NCI-H345 (cell line): ENCODE measurements around the gene MAPK8IP2.
A peak's percentile ranks its signal among the peaks of the same experiment; 100 is the strongest.
"Not testable (repeated sequence)": the region's sequence is repeated elsewhere in the genome, so short reads cannot be mapped to it uniquely, and the experiment has no call there.

ENCODE experiments used
- DNase-seq: peaks from one replicate; lab custom pipeline; 2025; lab: John Stamatoyannopoulos, UW

The MAPK8IP2 gene

DNA sequence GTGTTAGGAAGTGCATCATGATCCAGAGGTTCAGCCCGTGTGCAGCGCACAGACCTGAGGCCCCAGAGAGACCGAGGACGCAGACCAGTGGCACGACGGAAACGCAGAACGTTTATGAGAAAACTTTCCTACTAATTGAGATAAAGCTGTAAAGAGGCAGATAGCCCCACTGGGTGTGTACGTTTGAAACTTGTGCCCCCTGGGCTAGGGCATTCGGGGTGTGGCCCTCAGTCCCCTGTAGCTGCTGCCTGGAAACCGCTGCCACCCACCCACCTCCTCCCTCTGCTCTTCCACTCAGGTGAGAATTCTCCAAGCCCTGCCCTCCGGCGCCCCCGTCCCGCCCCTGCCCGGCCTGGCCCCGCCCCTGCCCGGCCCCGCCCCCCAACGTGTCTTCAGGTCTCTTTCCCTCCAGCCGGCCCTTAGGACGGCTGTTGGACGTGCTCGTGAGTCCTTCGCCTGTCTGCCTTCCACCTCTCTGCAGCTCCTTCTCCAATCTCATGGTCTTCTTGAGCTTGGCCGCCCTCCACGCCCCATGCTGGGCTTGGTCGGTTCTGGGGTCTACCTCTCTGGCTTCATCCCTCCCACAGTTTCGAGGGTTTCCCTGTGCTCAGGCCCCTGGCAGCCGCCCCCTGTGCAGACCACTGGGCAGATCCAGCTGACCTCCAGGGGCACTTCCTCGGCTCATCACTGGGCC is 12.1 kb downstream of the MAPK8IP2 start:
- no peak for DNase-seq

DNA sequence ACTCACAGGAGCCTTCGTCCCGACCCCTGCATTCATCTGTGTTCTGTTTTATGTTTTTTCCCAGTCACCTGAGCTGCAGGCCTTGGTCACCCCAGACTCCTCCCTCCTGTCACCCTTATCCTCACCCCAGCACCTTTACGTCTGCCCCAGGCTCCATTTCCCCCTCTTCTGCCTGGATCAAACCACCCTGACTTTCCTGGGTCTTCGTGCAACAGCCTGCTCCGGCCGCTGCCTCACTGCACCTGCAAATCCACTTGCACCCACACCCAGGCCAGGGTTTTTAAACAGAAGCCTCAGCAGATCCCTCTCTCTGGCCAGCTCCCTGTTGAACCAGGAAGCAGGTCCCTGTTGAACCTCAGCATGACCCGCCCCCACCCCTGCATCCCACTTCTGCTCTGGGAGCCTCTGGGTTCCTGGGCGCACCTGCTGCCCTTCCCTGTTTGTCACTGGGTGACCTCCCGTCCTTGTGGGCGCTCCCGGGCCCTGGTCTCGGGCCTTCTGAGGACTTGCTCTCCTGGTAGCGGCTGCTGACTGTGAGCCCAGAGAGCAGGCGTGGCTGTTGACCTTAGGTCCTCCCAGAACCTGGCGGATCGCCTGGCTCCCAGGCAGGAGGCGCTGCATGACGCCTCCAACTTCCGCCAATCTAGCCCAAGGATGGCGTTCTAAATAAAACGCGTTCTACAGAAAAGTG is 12.8 kb downstream of the MAPK8IP2 start:
- DNase-seq, result no peak

DNA sequence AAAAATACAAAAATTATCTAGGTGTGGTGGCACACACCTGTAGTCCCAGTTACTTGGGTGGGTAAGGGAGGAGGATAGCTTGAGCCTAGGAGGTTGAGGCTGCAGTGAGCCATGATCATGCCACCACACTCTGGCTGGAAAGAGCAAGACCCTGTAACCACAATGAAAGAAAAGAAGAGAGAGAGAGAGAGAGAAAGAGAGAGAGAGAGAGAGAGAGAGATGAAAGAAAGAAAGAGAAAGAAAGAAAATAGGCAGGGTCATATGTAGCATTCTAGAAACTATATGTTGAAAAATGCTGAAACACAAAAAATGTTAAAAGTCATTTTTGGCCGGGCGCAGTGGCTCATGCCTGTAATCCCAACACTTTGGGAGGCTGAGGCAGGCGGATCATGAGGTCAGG is 13.7 kb downstream of the MAPK8IP2 start:
- not testable (repeated sequence) for DNase-seq

DNA sequence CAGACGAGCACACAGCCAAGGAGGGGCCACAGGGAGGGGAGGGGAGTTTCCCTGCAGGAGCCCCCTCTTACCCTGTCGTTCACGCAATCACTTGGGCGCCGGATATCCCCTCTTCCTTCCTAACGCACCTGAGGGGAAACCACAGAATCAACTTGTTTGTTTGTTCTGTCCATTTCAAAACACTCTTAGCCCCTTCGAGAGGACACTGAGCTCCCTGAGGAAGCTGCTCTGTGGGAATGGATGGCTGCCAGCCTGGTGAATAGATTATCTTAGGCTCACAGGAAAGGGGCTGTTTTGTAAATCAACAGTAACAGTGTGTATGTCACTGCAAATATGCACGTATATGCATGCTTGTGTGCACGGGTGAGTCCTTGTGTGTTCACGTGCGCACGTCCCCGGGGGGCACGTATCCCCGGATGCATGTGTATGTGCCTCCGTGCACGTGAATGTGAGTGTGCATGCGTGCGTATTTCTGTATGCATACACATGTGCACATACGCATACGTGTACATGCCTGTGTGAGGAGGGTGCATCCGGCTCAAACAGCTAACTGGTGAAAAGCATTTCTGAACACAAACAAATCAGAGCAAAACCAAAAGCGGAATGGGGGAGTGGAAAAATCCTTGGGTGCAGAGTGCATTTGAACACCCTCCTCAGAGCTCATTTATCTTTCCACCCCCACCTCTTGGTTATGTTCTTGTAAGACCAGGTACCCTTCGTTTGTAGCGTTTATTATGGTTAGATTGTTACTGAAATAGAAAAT is 20.2 kb downstream of the MAPK8IP2 start:
- peak; percentile 73 for DNase-seq

DNA sequence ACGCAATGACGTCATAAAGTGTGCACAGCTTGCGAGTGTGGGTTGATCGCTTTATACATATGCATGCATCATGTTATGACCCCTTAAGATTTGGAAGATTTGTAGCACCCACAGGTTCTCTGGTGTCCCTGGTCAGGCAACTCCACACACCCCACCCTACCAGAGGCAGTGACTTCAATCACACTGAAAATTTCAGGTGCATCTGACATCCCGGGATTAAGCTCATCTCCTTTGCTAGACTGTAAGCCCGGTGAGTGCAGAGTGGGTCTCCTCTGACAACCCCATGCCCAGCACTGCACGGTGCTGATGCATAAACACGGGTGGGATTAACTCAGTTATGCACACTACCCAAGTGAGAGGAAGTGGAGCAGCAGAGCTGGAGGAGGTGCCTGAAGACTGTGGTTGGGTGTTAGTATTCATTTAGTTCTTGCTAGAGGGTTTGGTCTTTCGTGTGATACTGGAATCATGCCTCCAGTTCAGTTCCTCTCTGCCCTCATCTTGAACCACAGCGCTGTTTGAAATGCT is 20.8 kb downstream of the MAPK8IP2 start:
- DNase-seq, result no peak

DNA sequence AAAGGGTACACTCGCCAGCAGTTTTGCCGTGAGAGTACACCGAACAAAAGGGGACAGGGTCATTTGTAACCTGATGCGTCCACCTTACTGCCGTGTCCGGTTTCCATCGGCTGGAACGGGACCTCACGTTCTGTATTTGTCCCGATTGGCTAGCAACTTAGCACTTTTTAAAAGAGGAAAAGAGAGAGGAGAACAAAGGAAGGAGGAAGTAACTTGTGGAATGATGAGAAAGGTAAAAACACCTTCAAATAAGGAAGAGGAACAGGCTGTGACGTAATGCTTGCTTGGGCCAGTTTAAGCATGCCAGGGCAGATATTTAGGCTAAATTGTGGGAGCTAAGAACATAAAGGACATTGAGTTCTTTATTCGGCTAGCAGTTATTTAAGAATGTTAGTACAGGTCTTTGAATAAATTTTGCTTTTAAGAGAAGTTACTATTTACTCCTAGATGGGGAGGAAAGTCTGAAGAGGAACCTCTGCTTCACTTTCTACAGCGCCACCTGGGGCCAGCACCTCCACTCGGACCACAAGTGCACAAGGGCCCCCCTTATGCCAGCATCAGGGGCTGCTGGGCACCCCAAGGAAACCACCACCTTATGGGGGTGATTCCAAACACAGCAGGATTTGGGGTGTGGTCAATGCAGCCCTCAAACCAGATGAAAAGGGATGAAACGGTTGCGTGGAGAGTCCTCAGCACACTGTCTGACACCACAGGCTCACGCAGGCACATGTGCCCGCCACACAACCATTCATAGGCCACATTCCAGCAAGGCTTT is 21.5 kb downstream of the MAPK8IP2 start:
- DNase-seq, result peak; percentile 44

DNA sequence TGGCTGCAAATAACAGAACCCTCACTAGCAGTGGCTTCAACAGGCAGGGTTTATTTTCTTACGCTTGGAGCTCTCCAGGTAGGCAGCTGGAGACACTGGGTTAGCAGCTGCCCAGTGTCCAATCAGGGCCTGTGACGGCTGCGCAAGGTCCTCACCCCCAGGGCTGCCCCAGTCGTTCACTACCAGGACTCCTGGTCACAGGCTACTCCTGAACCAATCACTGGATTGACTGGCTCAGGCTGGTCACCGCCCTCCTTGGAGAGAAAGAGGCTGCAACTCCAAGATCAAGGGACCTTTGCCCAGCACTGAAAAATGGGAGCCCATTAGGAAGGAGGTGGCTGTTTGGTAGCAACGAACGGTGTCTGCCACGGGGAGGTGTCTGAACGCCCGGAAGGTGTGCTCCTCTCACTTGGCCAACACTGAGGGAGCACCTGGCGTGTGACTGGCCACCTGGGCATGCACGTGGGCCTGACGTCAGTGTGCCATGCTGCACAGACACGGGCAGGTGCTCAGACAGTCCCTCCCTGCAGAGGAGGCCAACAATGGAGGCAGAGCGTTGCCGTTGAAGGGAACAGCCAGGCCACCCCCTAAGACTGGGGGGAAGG is 22.2 kb downstream of the MAPK8IP2 start:
- peak; percentile 91 for DNase-seq

DNA sequence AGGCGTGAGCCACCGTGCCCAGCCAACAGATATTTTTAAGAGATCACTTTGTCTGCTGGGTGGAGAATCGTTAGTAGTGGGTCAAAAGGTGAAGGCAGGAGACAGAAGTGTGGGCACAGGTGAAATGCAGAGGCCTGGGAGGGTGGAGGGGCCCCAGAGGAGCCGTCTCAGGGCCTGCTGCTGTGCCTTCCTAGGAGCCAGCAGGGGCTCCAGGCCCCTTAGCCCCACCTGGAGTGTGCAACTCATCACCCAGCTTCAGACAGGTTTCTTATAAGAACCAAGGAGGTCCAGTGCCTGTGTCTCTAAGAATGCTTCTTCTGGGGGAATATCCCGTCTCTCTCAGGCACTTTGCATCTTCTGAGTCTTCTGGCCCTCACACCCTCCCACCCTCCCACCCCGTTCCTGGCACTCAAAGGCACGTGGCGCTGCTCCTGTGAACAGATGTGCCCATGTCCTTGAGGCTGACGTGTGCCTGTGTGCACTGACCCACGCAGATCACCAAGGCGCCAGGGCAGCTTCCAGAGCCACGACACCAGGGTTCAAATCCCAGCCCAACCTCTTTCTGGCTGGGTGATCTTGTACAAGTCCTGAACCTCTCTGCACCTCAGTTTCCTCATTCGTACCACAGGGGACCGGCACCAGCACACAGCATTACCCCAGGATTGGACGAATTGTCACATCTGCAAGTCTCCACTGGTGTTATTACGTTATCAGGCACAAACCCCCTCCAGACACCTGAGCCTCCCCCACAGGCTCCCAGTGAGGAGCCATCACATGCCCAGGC is 23.9 kb downstream of the MAPK8IP2 start:
- DNase-seq, result no peak

DNA sequence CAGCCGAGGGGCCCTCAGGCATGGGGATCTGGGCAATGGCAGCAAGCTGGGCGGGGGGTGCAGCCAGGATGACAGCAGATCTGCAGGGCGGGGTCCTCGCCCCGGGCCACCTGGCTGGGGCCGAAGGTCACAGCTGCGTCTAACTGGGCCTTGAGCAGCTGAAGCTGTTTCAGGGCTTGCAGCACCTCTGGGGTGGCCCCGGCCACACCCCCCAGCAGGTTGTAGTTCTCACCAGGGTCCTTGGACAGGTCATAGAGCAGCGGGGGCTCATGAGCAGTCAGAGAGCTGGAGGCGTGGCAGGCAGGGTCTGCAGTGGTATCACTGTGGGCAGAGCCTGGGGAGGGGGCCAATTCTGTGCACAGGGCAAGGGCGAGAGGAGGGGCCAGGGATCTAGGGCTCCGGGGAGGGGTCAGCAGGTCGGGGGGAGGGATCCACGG is 24.6 kb downstream of the MAPK8IP2 start:
- DNase-seq, result no peak

DNA sequence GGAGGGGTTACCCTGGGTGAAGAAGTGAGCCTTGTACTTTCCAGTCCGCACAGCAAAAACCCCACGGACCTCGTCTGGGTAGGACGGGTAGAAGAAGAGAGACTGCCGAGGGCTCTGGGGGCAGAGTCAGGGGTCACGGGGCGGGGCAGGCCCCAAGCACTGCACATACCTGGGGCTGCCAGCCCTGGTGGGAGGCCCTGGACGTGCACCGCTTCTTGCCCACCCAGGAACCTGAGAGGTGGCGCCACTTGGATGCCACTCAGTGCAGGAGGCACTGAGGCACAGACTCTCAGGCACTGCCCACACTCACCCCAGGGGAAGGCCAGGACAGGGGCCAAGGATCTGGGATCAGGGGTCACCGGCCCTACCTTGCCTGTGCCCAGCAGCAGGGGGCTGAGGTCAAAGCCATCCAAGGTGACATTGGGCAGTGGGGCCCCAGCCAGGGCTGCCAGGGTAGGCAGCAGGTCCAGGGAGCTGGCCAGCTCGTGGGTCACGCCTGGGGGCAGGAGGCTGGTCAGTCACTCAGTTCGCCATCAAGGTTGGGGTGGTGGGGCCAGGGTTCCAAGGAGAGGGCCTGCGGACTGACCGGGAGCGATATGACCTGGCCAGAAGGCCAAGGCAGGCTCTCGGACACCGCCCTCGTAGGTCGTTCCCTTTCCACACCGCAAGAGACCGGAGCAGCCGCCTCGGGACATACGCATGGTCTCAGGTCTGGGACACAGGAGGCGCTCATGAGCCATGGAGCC is 25.1 kb downstream of the MAPK8IP2 start:
- DNase-seq, result no peak

DNA sequence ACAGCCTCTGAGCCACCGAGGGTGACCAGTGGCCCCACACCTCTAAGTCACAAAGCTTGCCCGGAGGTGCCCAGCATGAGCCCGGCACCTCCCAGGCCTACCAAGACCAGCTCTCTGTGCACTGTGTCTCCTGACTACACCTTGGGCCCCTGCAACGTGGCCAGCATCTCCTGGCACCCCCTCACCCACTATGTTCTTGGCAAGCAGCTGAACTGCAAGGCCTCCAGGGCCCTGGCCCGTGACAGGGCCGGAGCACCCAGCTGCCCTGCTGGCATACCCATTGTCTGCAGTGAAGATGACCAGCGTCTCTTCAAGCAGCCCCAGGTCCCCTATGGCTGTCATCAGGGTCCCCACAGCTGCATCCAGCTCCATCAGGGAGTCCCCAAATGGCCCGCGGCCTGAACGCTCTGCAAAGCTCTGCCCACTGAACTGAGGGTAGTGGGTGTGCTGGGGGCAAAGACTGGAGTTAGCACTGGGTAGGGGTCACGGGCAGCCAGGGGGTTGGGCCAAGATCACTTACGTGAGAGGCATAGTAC is 25.8 kb downstream of the MAPK8IP2 start:
- DNase-seq, result no peak

DNA sequence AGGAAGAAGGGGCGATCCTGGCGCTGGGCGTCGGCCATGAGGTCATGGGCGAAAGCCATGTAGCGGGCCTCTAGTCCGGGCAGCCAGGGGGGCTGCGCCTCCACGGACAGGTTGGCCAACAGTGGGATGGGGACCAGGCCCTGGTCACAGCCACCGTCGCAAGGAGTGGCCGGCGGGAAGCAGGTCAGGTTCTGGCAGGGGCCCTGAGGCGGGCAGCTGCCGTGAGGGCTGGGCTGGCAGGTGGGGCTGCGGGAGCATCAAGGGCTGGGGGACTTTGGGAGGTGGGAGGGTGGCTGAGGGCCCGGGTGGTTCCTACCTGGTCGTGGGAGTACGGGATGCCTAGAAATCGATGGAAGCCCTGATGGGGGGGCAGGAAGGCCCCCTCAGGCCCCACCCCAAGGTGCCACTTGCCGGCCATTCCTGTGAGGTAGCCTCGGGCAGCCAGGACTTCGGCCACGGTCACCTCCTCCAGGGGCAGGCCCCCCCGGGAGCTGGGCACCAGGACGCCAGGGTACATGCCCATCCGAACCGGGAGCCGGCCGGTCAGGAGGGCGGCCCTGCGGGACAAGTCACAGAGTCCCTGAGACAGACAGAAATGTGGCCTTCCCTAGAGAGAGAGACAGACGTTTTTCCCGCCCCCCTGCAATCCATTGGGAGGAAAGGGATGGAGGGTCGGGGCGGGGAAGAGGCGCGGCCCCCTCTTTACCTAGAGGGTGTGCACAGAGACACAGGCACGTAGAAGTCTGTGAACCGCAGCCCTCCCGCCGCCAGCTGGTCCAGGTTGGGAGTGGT is 26.5 kb downstream of the MAPK8IP2 start:
- no peak for DNase-seq

DNA sequence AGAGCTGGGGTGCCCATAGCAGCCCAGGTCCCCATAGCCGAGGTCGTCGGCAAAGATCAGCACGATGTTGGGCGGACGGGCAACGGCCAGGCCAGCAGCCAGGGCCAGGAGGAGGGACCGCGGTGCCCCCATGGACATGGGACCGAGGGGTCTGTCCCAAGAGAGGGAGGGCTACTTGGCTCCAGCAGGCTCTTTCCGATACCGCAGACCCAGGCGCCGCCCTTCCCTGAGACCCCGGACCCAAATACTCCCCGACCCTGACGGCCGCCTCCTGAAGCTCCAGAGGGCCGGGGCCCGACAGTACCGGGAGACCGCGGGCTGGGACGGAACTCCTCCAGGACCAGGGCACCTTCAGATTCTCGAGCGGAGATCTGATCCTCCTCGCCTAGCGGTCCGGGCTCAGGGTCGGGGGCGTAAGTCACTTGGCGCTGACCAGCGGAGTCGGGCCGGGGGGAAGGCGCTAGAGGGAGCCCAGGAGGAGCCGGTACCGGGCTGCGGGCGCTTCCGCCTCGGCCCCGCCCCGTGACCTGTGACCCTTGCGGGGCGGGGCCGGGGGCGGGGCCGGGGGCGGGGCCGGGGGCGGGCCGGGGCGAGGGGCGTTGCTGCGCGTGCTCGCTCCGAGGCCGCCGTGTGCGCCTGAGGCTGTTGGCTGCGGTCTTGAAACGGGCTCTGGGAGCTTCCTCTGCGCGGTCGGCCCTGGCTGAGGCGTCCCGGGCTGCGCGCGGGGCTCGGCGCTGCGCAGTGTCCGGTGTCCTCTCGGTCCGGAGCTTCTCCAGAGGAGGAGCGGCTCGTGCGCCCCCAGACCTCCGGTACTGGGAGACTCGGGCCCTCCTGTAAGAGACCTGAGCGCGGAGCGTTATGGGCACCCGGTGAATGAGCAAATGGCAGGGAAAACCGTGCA is 27.3 kb downstream of the MAPK8IP2 start, which contains the start of gene ARSA:
Gene ARSA, minus strand, starts transcription at position 511 of the 901 bp plus-strand sequence. Its CDS starts 373 bp downstream, at position 138.
- peak; percentile 71 for DNase-seq

DNA sequence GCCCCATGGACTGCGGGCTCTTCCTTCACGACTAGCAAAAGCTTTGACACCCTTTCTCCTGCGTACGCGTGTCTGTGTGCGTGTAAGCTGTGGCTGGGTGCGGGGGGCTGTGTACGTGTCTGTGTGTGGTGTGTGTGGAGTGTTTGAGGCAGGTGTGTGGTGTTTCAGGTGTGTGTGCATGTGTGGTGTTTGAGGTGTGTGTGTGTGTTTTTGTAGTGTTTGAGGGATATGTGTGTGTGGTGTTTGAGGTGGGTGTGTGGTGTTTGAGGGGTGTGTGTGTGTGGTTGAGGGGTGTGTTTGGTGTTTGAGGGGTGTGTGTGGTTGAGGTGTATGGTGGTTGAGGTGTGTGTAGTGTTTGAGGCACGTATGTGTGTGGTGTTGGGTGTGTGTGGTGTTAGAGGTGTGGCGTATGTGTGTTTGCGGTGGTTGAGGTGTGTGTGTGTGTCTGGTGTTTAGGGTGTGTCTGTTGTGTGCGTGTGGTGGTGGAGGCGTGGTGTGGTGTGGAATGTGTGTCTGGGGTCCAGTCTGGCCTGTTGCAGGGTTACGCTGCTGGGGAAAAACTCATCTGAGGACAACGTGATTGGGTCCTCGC is 28.0 kb downstream of the MAPK8IP2 start:
- no peak for DNase-seq

DNA sequence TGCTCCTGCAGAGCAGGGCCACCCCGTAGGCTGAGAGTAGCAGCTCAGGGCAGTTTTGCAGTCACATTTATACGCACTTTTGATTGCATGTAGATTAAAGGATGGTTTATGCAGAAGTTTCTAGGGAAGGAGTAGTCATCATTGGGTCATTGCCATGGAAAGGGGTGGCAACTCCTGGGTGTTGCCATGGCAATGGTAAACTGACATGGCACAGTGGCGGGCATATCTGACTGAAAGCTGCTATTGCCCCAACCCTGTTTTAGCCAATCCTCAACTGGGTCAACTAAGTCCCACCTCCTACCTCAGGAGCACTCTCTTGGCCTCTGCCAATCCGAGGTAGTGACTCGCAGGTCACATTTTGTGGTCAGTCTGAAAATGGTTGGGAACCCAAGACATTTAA is 29.8 kb downstream of the MAPK8IP2 start:
- DNase-seq, result no peak

DNA sequence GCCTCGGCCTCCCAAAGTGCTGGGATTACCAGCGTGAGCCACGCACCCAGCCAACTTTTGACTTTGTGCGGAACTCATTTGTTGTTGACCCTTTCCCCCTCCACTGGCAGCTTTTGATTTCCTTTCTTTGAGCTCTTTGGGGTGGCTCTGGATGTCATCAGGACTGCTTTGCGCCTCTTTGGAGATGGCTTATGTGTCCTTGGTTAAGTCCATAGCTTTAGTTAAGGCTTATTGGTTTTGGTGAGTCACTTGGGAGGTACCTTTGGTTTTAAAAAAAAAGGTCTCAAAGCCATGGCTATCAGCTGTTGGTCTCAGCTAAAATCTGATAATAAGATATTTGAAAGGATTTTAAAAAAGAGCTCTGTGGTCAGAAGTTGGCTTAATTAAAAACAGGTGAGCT is 32.5 kb downstream of the MAPK8IP2 start:
- DNase-seq, result no peak

DNA sequence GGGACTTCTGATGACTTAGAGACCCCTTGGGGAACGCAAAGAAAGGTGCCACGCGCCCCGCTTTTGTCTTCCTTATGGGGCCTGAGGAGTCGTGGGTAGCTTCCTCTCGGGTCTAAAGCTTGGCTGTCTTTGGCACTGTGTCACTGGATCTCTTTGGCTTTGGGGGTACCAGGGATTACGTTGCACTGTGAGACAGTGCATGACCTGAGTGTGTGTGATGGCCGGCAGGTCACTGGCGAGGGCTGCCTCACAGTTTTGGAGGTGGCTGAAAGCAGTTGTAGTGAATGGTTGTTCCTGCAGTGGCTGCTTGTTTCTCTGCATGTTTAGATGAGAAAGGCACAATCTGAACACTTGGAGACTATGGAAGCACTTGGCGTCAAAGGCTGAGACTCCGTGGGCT is 33.2 kb downstream of the MAPK8IP2 start:
- DNase-seq, result no peak
